K562 (cell line): Measurements from ENCODE around the gene ALDH7A1. TPM values are rescaled to one million over a fixed set of nuclear protein-coding genes. Genes with fewer than 3 reads are reported as not detected.

Experiments
- ARID3B ChIP-seq: fragments of 250-450 bp; sonication (Bioruptor Pico); IDR thresholded peaks from 2 replicates; pipeline ENCODE4 v1.4.0; 2020; ENCODE audit warnings: borderline replicate concordance
- BRF2 ChIP-seq: IDR thresholded peaks from 3 replicates; pipeline ENCODE4 v1.6.1; 2011; ENCODE audit warnings: borderline replicate concordance, mild to moderate bottlenecking; ENCODE audit not compliant: insufficient read length, insufficient read depth
- ELK3 ChIP-seq: fragments of 450-650 bp; formaldehyde crosslinking; IDR thresholded peaks from 2 replicates; pipeline ENCODE4 v1.4.0; 2020; ENCODE audit warnings: mild to moderate bottlenecking
- ESRRB ChIP-seq: fragments of 250-450 bp; sonication (Bioruptor Pico); IDR thresholded peaks from 2 replicates; pipeline ENCODE4 v1.5.0; 2020; ENCODE audit warnings: mild to moderate bottlenecking, moderate library complexity, borderline replicate concordance
- L3MBTL2 ChIP-seq: fragments of 450-650 bp; IDR thresholded peaks from 2 replicates; pipeline ENCODE4 v1.6.1; 2016; ENCODE audit warnings: mild to moderate bottlenecking, moderate library complexity
- MYBL2 ChIP-seq, 2 experiments: fragments of 450-650 bp in 1 of 2; sonication (generic) in 1 of 2; formaldehyde crosslinking in 1 of 2; IDR thresholded peaks; 2 replicates each; pipeline versions ENCODE4 v1.6.1 to v1.8.1; 2017 to 2022; ENCODE audit warnings: borderline replicate concordance in 1 of 2, inconsistent platforms in 1 of 2, low read depth in 1 of 2, mild to moderate bottlenecking in 1 of 2, missing genetic modification reagents in 1 of 2, moderate library complexity in 1 of 2
- MYNN ChIP-seq, 2 experiments: sonication (generic); formaldehyde crosslinking in 1 of 2; IDR thresholded peaks; 2 replicates each; pipeline versions ENCODE4 v1.5.0 to v1.6.1; 2016 to 2020; ENCODE audit warnings: antibody characterized with exemption in 1 of 2, missing genetic modification reagents in 1 of 2
- NCOA6 ChIP-seq: fragments of 450-650 bp; IDR thresholded peaks from 2 replicates; pipeline ENCODE4 v1.6.1; 2017; ENCODE audit warnings: mild to moderate bottlenecking
- RUNX1 ChIP-seq: sonication (generic); IDR thresholded peaks from 2 replicates; pipeline ENCODE4 v1.6.1; 2016; ENCODE audit warnings: antibody characterized with exemption, low read depth
- SMARCA4 ChIP-seq: fragments of 450-650 bp; IDR thresholded peaks from 2 replicates; pipeline ENCODE4 v1.6.1; 2016
- TGIF2 ChIP-seq: sonication (generic); formaldehyde crosslinking; IDR thresholded peaks from 2 replicates; pipeline ENCODE4 v1.8.1; 2022; ENCODE audit warnings: mild to moderate bottlenecking, missing genetic modification reagents, moderate library complexity
- XRCC3 ChIP-seq: fragments of 450-650 bp; IDR thresholded peaks from 2 replicates; pipeline ENCODE4 v1.6.1; 2017; ENCODE audit warnings: mild to moderate bottlenecking, moderate library complexity
- ZBTB34 ChIP-seq: fragments of 250-450 bp; sonication (Bioruptor Pico); IDR thresholded peaks from 2 replicates; pipeline ENCODE4 v1.8.0; 2021; ENCODE audit warnings: mild to moderate bottlenecking, moderate library complexity
- ZNF224 ChIP-seq: sonication (generic); formaldehyde crosslinking; IDR thresholded peaks from 2 replicates; pipeline ENCODE4 v1.8.0; 2022; ENCODE audit warnings: mild to moderate bottlenecking, missing genetic modification reagents
- ZNF408 ChIP-seq: fragments of 250-450 bp; sonication (Bioruptor Pico); IDR thresholded peaks from 2 replicates; pipeline ENCODE4 v1.4.0; 2020; ENCODE audit warnings: low read depth, mild to moderate bottlenecking, moderate library complexity
- ZNF589 ChIP-seq: fragments of 200-800 bp; sonication (Bioruptor generic); IDR thresholded peaks from 2 replicates; pipeline ENCODE4 v1.6.1; 2016; ENCODE audit warnings: low read depth, missing genetic modification characterization, missing compliant biosample characterization
- ZNF592 ChIP-seq: fragments of 450-650 bp; IDR thresholded peaks from 2 replicates; pipeline ENCODE4 v1.6.1; 2017; ENCODE audit warnings: antibody characterized with exemption, mild to moderate bottlenecking
- ZNF75A ChIP-seq: fragments of 450-650 bp; formaldehyde crosslinking; IDR thresholded peaks from 2 replicates; pipeline ENCODE4 v1.4.0; 2020; ENCODE audit warnings: mild to moderate bottlenecking
- polyA plus RNA-seq, 8 experiments: library from polyadenylated mRNA; depleted of rRNA in 4 of 8; stranded (reverse) in 5 of 8; unstranded in 3 of 8; fragments of >200 nt; fragmentation: Nextera tagmentation in 2 of 8; fragmentation: Illumina TruSeq in 1 of 8; extraction: Ambion mirVana in 2 of 8; extraction: Trizol in 1 of 8; gene quantifications; 2 replicates each; pipeline versions ENCODE4 v1.2.1 to v1.2.3, GENCODE V29; 2011 to 2014; ENCODE audit warnings: inconsistent platforms in 1 of 8, missing spikeins in 1 of 8
- total RNA-seq, 7 experiments: library from RNA; depleted of rRNA in 6 of 7; stranded (reverse); fragments of >200 nt in 6 of 7; fragmentation: Illumina TruSeq in 2 of 7; extraction: Trizol in 2 of 7; gene quantifications; 2 replicates each; pipeline versions ENCODE4 v1.2.1 to v1.2.3, GENCODE V29; 2011 to 2021; ENCODE audit warnings: low replicate concordance in 1 of 7

Gene ALDH7A1
- total and polyA plus RNA-seq, 9 of the 15 experiments (the other 6 are each of a cell fraction or from before 2014, with no cell fraction given) = 0.04 to 0.49 TPM; not detected in 7

GRCh38 chr5:126513302-126513701 lies 81.7 kb downstream of the ALDH7A1 start (continued):
- TF ChIP-seq ZNF592 (peak; percentile 83), ZNF589 (CRISPR knock-in tag) (0 out of 2 replicates have a peak, but pooled peaks have one; percentile 39), ZNF408 (CRISPR knock-in tag) (no peak), ZNF75A (CRISPR knock-in tag) (no peak), ESRRB (no peak), XRCC3 (no peak), MYNN (IDR thresholded peaks at IDR 0.05) (no peak), MYNN (CRISPR knock-in tag; IDR thresholded peaks at IDR 0.05) (no peak), TGIF2 (CRISPR knock-in tag) (no peak), ARID3B (CRISPR knock-in tag) (no peak), SMARCA4 (peak; percentile 27; the same call in 1 of the 2 replicates), NCOA6 (no peak), L3MBTL2 (no peak), ZBTB34 (CRISPR knock-in tag) (no peak), RUNX1 (no peak), BRF2 (no peak), ZNF224 (no peak), MYBL2 (IDR thresholded peaks at IDR 0.05; ENCODE audit: low read depth) (no peak), MYBL2 (CRISPR knock-in tag; IDR thresholded peaks at IDR 0.05; ENCODE audit: borderline replicate concordance) (no peak), ELK3 (CRISPR knock-in tag) (no peak)
